Liver (tissue), 3 donors: ENCODE results near the gene XIAP.

Experiments
- EGR1 ChIP-seq, 2 donors: IDR thresholded peaks; 2 replicates each; pipeline ENCODE4 v1.6.1; 2016 to 2018; ENCODE audit warnings: antibody characterized with exemption in 2 of 2, low read depth in 2 of 2
- FOXA1 ChIP-seq: IDR thresholded peaks from 2 replicates; pipeline ENCODE4 v1.6.1; 2016; ENCODE audit warnings: antibody characterized with exemption
- GABPA ChIP-seq, 2 donors: IDR thresholded peaks in 1 of 2; conservative IDR thresholded peaks in 1 of 2; 2 replicates each; pipeline ENCODE4 v1.6.1; 2016; ENCODE audit warnings: antibody characterized with exemption in 2 of 2, mild to moderate bottlenecking in 1 of 2, moderate library complexity in 1 of 2
- HNF4G ChIP-seq: IDR thresholded peaks from 2 replicates; pipeline ENCODE4 v1.6.1; 2016; ENCODE audit warnings: antibody characterized with exemption
- RAD21 ChIP-seq, 2 donors: IDR thresholded peaks; 2 replicates each; pipeline ENCODE4 v1.6.1; 2016; ENCODE audit warnings: antibody characterized with exemption in 2 of 2, mild to moderate bottlenecking in 2 of 2
- RXRA ChIP-seq, 2 donors: IDR thresholded peaks; 2 replicates each; pipeline ENCODE4 v1.6.1; 2017 to 2018; ENCODE audit warnings: antibody characterized with exemption in 2 of 2, mild to moderate bottlenecking in 1 of 2
- TAF1 ChIP-seq: conservative IDR thresholded peaks from 2 replicates; pipeline ENCODE4 v1.6.1; 2016; ENCODE audit warnings: antibody characterized with exemption, mild to moderate bottlenecking
- YY1 ChIP-seq: IDR thresholded peaks from 2 replicates; pipeline ENCODE4 v1.6.1; 2016; ENCODE audit warnings: antibody characterized with exemption, mild to moderate bottlenecking
- TF ChIP-seq, protein P1 (sequence below): fragments of 150-350 bp; IDR thresholded peaks from 2 replicates; pipeline ENCODE4 v1.5.1; 2017; ENCODE audit warnings: improper control_type of control experiment, low read depth, low read length; ENCODE audit not compliant: missing input control
- TF ChIP-seq, protein P2 (sequence below): IDR thresholded peaks from 2 replicates; pipeline ENCODE4 v1.6.1; 2016; ENCODE audit warnings: antibody characterized with exemption, mild to moderate bottlenecking
- TF ChIP-seq, protein P3 (sequence below): IDR thresholded peaks from 2 replicates; pipeline ENCODE4 v1.6.1; 2016; ENCODE audit warnings: antibody characterized with exemption
- TF ChIP-seq, protein P4 (sequence below): IDR thresholded peaks from 2 replicates; pipeline ENCODE4 v1.6.1; 2016; ENCODE audit warnings: antibody characterized with exemption
- TF ChIP-seq, protein P5 (sequence below): IDR thresholded peaks from 2 replicates; pipeline ENCODE4 v1.6.1; 2016; ENCODE audit warnings: antibody characterized with exemption
- donor health status: healthy.
- donor health status: healthy.

DNA sequence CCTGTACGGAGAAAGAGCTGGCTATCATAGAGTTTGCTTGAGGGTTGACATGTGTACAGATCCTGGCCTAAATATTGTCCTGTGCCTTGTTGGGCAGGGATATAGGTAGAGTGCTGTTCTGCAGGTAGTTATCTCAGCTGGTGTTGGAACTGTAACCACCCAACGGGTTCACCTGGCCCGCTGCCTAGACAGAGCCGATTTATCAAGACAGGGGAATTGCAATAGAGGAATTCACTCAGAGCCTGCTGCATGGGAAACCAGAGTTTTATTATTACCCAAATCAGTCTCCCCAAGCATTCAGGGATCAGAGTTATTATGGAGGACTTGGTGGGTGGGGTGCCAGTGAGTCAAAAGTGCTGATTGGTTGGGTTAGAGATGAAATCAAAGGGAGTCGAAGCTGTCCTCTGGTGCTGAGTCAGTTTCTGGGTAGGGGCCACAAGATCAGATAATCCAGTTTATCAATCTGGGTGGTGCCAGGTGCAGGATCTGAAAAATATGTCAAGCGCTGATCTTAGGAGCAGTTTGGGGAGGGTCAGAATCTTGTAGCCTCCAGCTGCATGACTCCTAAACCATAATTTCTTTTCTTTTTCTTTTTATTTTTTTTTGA, 42.5 kb upstream of the XIAP start:
- TF ChIP-seq, protein P1, sequence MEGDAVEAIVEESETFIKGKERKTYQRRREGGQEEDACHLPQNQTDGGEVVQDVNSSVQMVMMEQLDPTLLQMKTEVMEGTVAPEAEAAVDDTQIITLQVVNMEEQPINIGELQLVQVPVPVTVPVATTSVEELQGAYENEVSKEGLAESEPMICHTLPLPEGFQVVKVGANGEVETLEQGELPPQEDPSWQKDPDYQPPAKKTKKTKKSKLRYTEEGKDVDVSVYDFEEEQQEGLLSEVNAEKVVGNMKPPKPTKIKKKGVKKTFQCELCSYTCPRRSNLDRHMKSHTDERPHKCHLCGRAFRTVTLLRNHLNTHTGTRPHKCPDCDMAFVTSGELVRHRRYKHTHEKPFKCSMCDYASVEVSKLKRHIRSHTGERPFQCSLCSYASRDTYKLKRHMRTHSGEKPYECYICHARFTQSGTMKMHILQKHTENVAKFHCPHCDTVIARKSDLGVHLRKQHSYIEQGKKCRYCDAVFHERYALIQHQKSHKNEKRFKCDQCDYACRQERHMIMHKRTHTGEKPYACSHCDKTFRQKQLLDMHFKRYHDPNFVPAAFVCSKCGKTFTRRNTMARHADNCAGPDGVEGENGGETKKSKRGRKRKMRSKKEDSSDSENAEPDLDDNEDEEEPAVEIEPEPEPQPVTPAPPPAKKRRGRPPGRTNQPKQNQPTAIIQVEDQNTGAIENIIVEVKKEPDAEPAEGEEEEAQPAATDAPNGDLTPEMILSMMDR: no peak
- TF ChIP-seq, protein P2, sequence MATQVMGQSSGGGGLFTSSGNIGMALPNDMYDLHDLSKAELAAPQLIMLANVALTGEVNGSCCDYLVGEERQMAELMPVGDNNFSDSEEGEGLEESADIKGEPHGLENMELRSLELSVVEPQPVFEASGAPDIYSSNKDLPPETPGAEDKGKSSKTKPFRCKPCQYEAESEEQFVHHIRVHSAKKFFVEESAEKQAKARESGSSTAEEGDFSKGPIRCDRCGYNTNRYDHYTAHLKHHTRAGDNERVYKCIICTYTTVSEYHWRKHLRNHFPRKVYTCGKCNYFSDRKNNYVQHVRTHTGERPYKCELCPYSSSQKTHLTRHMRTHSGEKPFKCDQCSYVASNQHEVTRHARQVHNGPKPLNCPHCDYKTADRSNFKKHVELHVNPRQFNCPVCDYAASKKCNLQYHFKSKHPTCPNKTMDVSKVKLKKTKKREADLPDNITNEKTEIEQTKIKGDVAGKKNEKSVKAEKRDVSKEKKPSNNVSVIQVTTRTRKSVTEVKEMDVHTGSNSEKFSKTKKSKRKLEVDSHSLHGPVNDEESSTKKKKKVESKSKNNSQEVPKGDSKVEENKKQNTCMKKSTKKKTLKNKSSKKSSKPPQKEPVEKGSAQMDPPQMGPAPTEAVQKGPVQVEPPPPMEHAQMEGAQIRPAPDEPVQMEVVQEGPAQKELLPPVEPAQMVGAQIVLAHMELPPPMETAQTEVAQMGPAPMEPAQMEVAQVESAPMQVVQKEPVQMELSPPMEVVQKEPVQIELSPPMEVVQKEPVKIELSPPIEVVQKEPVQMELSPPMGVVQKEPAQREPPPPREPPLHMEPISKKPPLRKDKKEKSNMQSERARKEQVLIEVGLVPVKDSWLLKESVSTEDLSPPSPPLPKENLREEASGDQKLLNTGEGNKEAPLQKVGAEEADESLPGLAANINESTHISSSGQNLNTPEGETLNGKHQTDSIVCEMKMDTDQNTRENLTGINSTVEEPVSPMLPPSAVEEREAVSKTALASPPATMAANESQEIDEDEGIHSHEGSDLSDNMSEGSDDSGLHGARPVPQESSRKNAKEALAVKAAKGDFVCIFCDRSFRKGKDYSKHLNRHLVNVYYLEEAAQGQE: no peak
- TF ChIP-seq GABPA (IDR thresholded peaks at IDR 0.05 in 1 of 2, conservative IDR thresholded peaks at IDR 0.05 in 1 of 2) (no peak), RXRA (IDR thresholded peaks at IDR 0.05) (no peak), YY1 (no peak), TAF1 (no peak), EGR1 (IDR thresholded peaks at IDR 0.05; ENCODE audit: low read depth in 2 of 2) (no peak), HNF4G (no peak), RAD21 (IDR thresholded peaks at IDR 0.05) (no peak), FOXA1 (no peak)
- TF ChIP-seq, protein P3, sequence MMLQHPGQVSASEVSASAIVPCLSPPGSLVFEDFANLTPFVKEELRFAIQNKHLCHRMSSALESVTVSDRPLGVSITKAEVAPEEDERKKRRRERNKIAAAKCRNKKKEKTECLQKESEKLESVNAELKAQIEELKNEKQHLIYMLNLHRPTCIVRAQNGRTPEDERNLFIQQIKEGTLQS: no peak
- TF ChIP-seq, protein P4, sequence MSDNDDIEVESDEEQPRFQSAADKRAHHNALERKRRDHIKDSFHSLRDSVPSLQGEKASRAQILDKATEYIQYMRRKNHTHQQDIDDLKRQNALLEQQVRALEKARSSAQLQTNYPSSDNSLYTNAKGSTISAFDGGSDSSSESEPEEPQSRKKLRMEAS: no peak
- TF ChIP-seq, protein P5, sequence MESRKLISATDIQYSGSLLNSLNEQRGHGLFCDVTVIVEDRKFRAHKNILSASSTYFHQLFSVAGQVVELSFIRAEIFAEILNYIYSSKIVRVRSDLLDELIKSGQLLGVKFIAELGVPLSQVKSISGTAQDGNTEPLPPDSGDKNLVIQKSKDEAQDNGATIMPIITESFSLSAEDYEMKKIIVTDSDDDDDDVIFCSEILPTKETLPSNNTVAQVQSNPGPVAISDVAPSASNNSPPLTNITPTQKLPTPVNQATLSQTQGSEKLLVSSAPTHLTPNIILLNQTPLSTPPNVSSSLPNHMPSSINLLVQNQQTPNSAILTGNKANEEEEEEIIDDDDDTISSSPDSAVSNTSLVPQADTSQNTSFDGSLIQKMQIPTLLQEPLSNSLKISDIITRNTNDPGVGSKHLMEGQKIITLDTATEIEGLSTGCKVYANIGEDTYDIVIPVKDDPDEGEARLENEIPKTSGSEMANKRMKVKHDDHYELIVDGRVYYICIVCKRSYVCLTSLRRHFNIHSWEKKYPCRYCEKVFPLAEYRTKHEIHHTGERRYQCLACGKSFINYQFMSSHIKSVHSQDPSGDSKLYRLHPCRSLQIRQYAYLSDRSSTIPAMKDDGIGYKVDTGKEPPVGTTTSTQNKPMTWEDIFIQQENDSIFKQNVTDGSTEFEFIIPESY: no peak
